H1 (cell line): ENCODE measurements around the gene CLCA1. TPM values are rescaled to one million over a fixed set of nuclear protein-coding genes. Genes with fewer than 3 reads are reported as not detected.

Source experiments
- CTCF ChIA-PET: fragments of 300-600 bp; sonication (Branson Sonifier 250); formaldehyde crosslinking; loops from one replicate; lab custom pipeline; 2021; ENCODE audit not compliant: partially characterized antibody; lab: Charles Lee
- POLR2A ChIA-PET: fragments of 300-600 bp; sonication (Branson Sonifier 250); formaldehyde crosslinking; loops from one replicate; lab custom pipeline; 2021; ENCODE audit warnings: inconsistent platforms; ENCODE audit not compliant: partially characterized antibody; lab: Charles Lee
- DNase-seq, 2 experiments: peaks; one replicate each; pipeline versions ENCODE4 v3.0.0 to v3.0.0-alpha.2; 2010 to 2022; ENCODE audit warnings: low spot score in 2 of 2, low read depth in 1 of 2, mixed read lengths in 1 of 2
- FAIRE-seq: peaks from 2 replicates; lab custom pipeline; 2011; peaks lifted over from hg19 to GRCh38; lab: Jason Lieb, UNC
- H2AFZ ChIP-seq: 2 replicates; pipeline ENCODE4 v1.8.1; 2012; ENCODE audit warnings: low read length, inconsistent platforms
- H2AK5ac ChIP-seq: 2 replicates; pipeline ENCODE4 v1.6.1; 2013; ENCODE audit warnings: low read depth, low read length
- H2BK120ac ChIP-seq: replicated peaks from 2 replicates; pipeline ENCODE3; 2013; ENCODE audit warnings: low read depth, low read length, inconsistent platforms
- H2BK12ac ChIP-seq: 2 replicates; pipeline ENCODE4 v1.6.1; 2013; ENCODE audit warnings: low read depth, low read length
- H2BK15ac ChIP-seq: 2 replicates; pipeline ENCODE4 v1.6.1; 2013; ENCODE audit warnings: low read length
- H2BK20ac ChIP-seq: 2 replicates; pipeline ENCODE4 v1.6.1; 2013; ENCODE audit warnings: low read length
- H2BK5ac ChIP-seq: 2 replicates; pipeline ENCODE4 v1.6.1; 2013; ENCODE audit warnings: low read depth, low read length
- H3K14ac ChIP-seq: 2 replicates; pipeline ENCODE4 v1.6.1; 2013; ENCODE audit warnings: inconsistent platforms; ENCODE audit not compliant: insufficient read length
- H3K18ac ChIP-seq: 2 replicates; pipeline ENCODE4 v1.6.1; 2013; ENCODE audit warnings: low read length; ENCODE audit errors: extremely low read depth
- H3K23ac ChIP-seq: 2 replicates; pipeline ENCODE4 v1.6.1; 2013; ENCODE audit warnings: inconsistent platforms; ENCODE audit not compliant: insufficient read length
- H3K23me2 ChIP-seq: 2 replicates; pipeline ENCODE4 v1.6.1; 2013; ENCODE audit warnings: low read depth, low read length
- H3K27ac ChIP-seq: 2 replicates; pipeline ENCODE4 v1.6.1; 2011; ENCODE audit warnings: low read depth, low read length, inconsistent platforms
- H3K27me3 ChIP-seq, 4 experiments: replicated peaks in 1 of 4; 1 replicate in 1 of 4; 2 replicates in 3 of 4; pipeline versions ENCODE4 v1.6.1 to v1.8.1; 2011 to 2013; ENCODE audit warnings: low read length in 3 of 4, mild to moderate bottlenecking in 3 of 4, inconsistent platforms in 2 of 4, mixed read lengths in 2 of 4, moderate library complexity in 1 of 4; ENCODE audit not compliant: control insufficient read depth in 3 of 4, insufficient read depth in 3 of 4; ENCODE audit errors: extremely low read depth in 1 of 4
- H3K36me3 ChIP-seq, 4 experiments: 2 replicates each; pipeline versions ENCODE4 v1.6.1 to v1.8.1; 2011 to 2013; ENCODE audit warnings: mild to moderate bottlenecking in 4 of 4, low read length in 3 of 4, moderate library complexity in 2 of 4, control low read depth in 1 of 4, inconsistent platforms in 1 of 4; ENCODE audit not compliant: insufficient read depth in 4 of 4, control insufficient read depth in 2 of 4
- H3K4ac ChIP-seq: replicated peaks from 2 replicates; pipeline ENCODE3; 2013; ENCODE audit warnings: low read length, low read depth, mixed read lengths, inconsistent platforms; ENCODE audit not compliant: insufficient read length
- H3K4me1 ChIP-seq, 4 experiments: replicated peaks in 1 of 4; 1 replicate in 1 of 4; 2 replicates in 3 of 4; pipeline versions ENCODE4 v1.6.1 to v1.8.1; 2011 to 2013; ENCODE audit warnings: low read length in 3 of 4, inconsistent platforms in 2 of 4, mixed read lengths in 1 of 4; ENCODE audit not compliant: insufficient read depth in 4 of 4, control insufficient read depth in 3 of 4
- H3K4me2 ChIP-seq, 2 experiments: 2 replicates each; pipeline versions ENCODE4 v1.6.1 to v1.8.1; 2011 to 2013; ENCODE audit warnings: low read depth in 2 of 2, low read length in 2 of 2, control low read depth in 1 of 2, inconsistent platforms in 1 of 2, mild to moderate bottlenecking in 1 of 2; ENCODE audit not compliant: insufficient read depth in 1 of 2
- H3K4me3 ChIP-seq, 4 experiments: fragments of 200-600, 300-600 bp in 1 of 4; sonication (generic), shearing (Covaris generic), sonication (Bioruptor Twin) in 1 of 4; 2 replicates each; pipeline versions ENCODE4 v1.5.1 to v1.8.1; 2011 to 2016; ENCODE audit warnings: low read length in 4 of 4, low read depth in 3 of 4, control low read depth in 2 of 4, inconsistent platforms in 2 of 4, mild to moderate bottlenecking in 2 of 4, mixed read lengths in 1 of 4, moderate library complexity in 1 of 4; ENCODE audit not compliant: insufficient read depth in 2 of 4; ENCODE audit errors: extremely low read depth in 1 of 4
- H3K56ac ChIP-seq: replicated peaks from 2 replicates; pipeline ENCODE3; 2013; ENCODE audit warnings: low read depth, mild to moderate bottlenecking, mixed read lengths, low read length, inconsistent platforms; ENCODE audit not compliant: insufficient read length
- H3K79me1 ChIP-seq: 2 replicates; pipeline ENCODE4 v1.6.1; 2013; ENCODE audit warnings: low read depth, low read length, control low read depth
- H3K79me2 ChIP-seq, 2 experiments: 2 replicates each; pipeline versions ENCODE4 v1.6.1 to v1.8.1; 2012 to 2013; ENCODE audit warnings: low read length in 2 of 2, mild to moderate bottlenecking in 2 of 2, inconsistent platforms in 1 of 2; ENCODE audit not compliant: insufficient read depth in 2 of 2, control insufficient read depth in 1 of 2
- H3K9ac ChIP-seq, 4 experiments: replicated peaks in 1 of 4; 1 replicate in 1 of 4; 2 replicates in 3 of 4; pipeline versions ENCODE4 v1.6.1 to v1.8.1; 2011 to 2013; ENCODE audit warnings: low read depth in 3 of 4, low read length in 3 of 4, control low read depth in 2 of 4, mild to moderate bottlenecking in 2 of 4, moderate library complexity in 2 of 4, inconsistent platforms in 1 of 4; ENCODE audit errors: extremely low read depth in 1 of 4
- H3K9me3 ChIP-seq, 2 experiments: 2 replicates each; pipeline versions ENCODE4 v1.6.1 to v1.8.1; 2012 to 2013; ENCODE audit warnings: mild to moderate bottlenecking in 2 of 2, moderate library complexity in 2 of 2, control low read depth in 1 of 2, inconsistent platforms in 1 of 2, low read depth in 1 of 2, low read length in 1 of 2, mixed read lengths in 1 of 2; ENCODE audit not compliant: insufficient read depth in 2 of 2
- H4K20me1 ChIP-seq, 2 experiments: replicated peaks in 1 of 2; 2 replicates each; pipeline versions ENCODE3 to v1.8.1; 2011 to 2013; ENCODE audit warnings: inconsistent platforms in 2 of 2, low read length in 2 of 2, mild to moderate bottlenecking in 1 of 2; ENCODE audit not compliant: insufficient read depth in 2 of 2, control insufficient read depth in 1 of 2
- H4K5ac ChIP-seq: 2 replicates; pipeline ENCODE4 v1.6.1; 2013; ENCODE audit warnings: low read length, low read depth, mixed read lengths, inconsistent platforms; ENCODE audit not compliant: insufficient read length
- H4K8ac ChIP-seq: 2 replicates; pipeline ENCODE4 v1.8.0; 2013; ENCODE audit warnings: mild to moderate bottlenecking, moderate library complexity, low read length, inconsistent platforms; ENCODE audit not compliant: insufficient read depth; ENCODE audit errors: extremely low read depth
- H4K91ac ChIP-seq: replicated peaks from 2 replicates; pipeline ENCODE3; 2013; ENCODE audit warnings: low read length, mixed read lengths, inconsistent platforms; ENCODE audit not compliant: insufficient read length
- BRCA1 ChIP-seq: IDR thresholded peaks from 2 replicates; pipeline ENCODE4 v1.6.1; 2012; ENCODE audit warnings: low read depth, low read length, improper control_type of control experiment
- CHD2 ChIP-seq: IDR thresholded peaks from 2 replicates; pipeline ENCODE4 v1.6.1; 2012; ENCODE audit warnings: low read length, improper control_type of control experiment
- CTBP2 ChIP-seq: IDR thresholded peaks from 2 replicates; pipeline ENCODE4 v1.7.0; 2011; ENCODE audit warnings: borderline replicate concordance, mild to moderate bottlenecking, moderate library complexity, mixed read lengths, low read length; ENCODE audit not compliant: insufficient read depth, insufficient read length
- GABPA ChIP-seq: IDR thresholded peaks from 2 replicates; pipeline ENCODE4 v1.6.1; 2011; ENCODE audit warnings: mild to moderate bottlenecking, low read length, moderate library complexity, borderline replicate concordance; ENCODE audit not compliant: insufficient read depth
- GTF2F1 ChIP-seq: IDR thresholded peaks from 2 replicates; pipeline ENCODE4 v1.6.1; 2012; ENCODE audit warnings: low read depth, low read length, improper control_type of control experiment, borderline replicate concordance
- MAFK ChIP-seq: IDR thresholded peaks from 2 replicates; pipeline ENCODE4 v1.6.1; 2012; ENCODE audit warnings: low read depth, mild to moderate bottlenecking, improper control_type of control experiment, low read length
- polyA plus RNA-seq, 7 experiments: library from polyadenylated mRNA; depleted of rRNA in 3 of 7; stranded (reverse) in 5 of 7; unstranded in 2 of 7; fragments of >200 nt in 5 of 7; fragments of 200-250 nt in 2 of 7; gene quantifications; 1 replicate in 5 of 7; 2 replicates in 1 of 7; 4 replicates in 1 of 7; pipeline versions ENCODE4 v1.2.1 to v1.2.3, GENCODE V29; 2011 to 2013; ENCODE audit warnings: missing spikeins in 2 of 7, mixed read lengths in 2 of 7
- total RNA-seq: library from RNA; stranded (reverse); fragmentation: NEBNext Ultra II Directional; extraction: Animal tissue kit (Norgen Biotek cat#: 25700); gene quantifications from 2 replicates; pipeline ENCODE4 v1.2.1, GENCODE V29; 2021
- TF ChIP-seq, protein P1 (sequence below): IDR thresholded peaks from 2 replicates; pipeline ENCODE4 v1.6.1; 2012; ENCODE audit warnings: low read length, inconsistent platforms
- TF ChIP-seq, protein P2 (sequence below), 3 experiments: IDR thresholded peaks; 1 replicate in 2 of 3; 2 replicates in 1 of 3; pipeline versions ENCODE4 v1.5.1 to v1.6.1; 2011; ENCODE audit warnings: low read length in 3 of 3, mild to moderate bottlenecking in 3 of 3, inconsistent platforms in 2 of 3, low read depth in 1 of 3, moderate library complexity in 1 of 3; ENCODE audit not compliant: insufficient read depth in 1 of 3; ENCODE audit errors: control extremely low read depth in 1 of 3

The CLCA1 gene
- total and polyA plus RNA-seq, 2 of the 8 experiments (the other 6 are each of a cell fraction or from before 2014, with no cell fraction given): not detected

DNA sequence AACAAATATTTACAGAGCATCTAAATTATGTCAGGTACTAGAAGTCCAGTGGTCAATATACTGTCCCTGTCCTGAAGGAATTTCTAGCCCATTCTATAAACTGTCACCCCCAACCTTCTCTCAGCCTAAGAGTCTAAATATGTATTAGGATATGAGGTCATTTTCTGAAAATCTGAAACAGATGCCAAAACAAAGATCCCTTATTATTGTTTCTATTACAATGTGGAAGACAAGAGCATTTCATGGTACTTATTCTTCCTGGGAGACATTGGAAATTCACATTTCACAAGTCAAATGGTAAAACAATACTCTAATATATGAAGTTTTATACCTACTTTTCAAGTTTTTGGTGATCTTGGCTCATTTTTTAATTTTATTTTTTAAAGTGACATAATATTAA lies 2.6 kb downstream of the CLCA1 start:
- Histone ChIP-seq H3K4me2 (no peak overlapping the region), H3K27me3 (no peaks in the 10 kb centered on the region), H3K9me3 (no peaks in the 10 kb centered on the region), H2BK5ac (no peak overlapping the region), H2BK15ac (no peak overlapping the region), H2AFZ (no peak overlapping the region), H2BK20ac (no peak overlapping the region), H2AK5ac (no peak overlapping the region), H3K4ac (no peak overlapping the region), H3K36me3 (no peaks in the 10 kb centered on the region), H3K4me3 (no peak overlapping the region), H4K20me1 (no peaks in the 10 kb centered on the region), H3K18ac (no peak overlapping the region), H3K27ac (no peak overlapping the region), H4K91ac (no peak overlapping the region), H3K14ac (no peak overlapping the region), H4K5ac (no peak overlapping the region), H3K9ac (no peak overlapping the region), H2BK120ac (no peak overlapping the region), H3K56ac (no peak overlapping the region), H3K79me2 (no peaks in the 10 kb centered on the region), H3K4me1 (no peaks in the 10 kb centered on the region), H3K79me1 (no peaks in the 10 kb centered on the region), H2BK12ac (no peak overlapping the region), H3K23me2 (no peaks in the 10 kb centered on the region), H4K8ac (no peak overlapping the region), H3K23ac (no peak overlapping the region)
- ChIA-PET CTCF (interaction anchor here (0.7 to 6.1 kb wide), 2 partner anchors 10 to 16 kb away, joined by 3 to 49 read pairs; no protein-coding TSS in a partner anchor), POLR2A (no interaction called here)
- DNase-seq (no peak), FAIRE-seq (no peak)
- TF ChIP-seq GABPA (no peak), GTF2F1 (no peak), CTBP2 (no peak), BRCA1 (no peak), CHD2 (no peak), MAFK (no peak)
- TF ChIP-seq, protein P1, sequence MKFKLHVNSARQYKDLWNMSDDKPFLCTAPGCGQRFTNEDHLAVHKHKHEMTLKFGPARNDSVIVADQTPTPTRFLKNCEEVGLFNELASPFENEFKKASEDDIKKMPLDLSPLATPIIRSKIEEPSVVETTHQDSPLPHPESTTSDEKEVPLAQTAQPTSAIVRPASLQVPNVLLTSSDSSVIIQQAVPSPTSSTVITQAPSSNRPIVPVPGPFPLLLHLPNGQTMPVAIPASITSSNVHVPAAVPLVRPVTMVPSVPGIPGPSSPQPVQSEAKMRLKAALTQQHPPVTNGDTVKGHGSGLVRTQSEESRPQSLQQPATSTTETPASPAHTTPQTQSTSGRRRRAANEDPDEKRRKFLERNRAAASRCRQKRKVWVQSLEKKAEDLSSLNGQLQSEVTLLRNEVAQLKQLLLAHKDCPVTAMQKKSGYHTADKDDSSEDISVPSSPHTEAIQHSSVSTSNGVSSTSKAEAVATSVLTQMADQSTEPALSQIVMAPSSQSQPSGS: no peak
- TF ChIP-seq, protein P2, sequence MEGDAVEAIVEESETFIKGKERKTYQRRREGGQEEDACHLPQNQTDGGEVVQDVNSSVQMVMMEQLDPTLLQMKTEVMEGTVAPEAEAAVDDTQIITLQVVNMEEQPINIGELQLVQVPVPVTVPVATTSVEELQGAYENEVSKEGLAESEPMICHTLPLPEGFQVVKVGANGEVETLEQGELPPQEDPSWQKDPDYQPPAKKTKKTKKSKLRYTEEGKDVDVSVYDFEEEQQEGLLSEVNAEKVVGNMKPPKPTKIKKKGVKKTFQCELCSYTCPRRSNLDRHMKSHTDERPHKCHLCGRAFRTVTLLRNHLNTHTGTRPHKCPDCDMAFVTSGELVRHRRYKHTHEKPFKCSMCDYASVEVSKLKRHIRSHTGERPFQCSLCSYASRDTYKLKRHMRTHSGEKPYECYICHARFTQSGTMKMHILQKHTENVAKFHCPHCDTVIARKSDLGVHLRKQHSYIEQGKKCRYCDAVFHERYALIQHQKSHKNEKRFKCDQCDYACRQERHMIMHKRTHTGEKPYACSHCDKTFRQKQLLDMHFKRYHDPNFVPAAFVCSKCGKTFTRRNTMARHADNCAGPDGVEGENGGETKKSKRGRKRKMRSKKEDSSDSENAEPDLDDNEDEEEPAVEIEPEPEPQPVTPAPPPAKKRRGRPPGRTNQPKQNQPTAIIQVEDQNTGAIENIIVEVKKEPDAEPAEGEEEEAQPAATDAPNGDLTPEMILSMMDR (IDR thresholded peaks at IDR 0.05; ENCODE audit: control extremely low read depth in 1 of 3, insufficient read depth in 1 of 3, low read depth in 1 of 3, low read length in 3 of 3): no peak
